Parathyroid adenoma (tissue), 2 donors: ENCODE results near the gene DDX55.

Experiments
- H2AFZ ChIP-seq: fragments of 300-600 bp; sonication (generic); one replicate; pipeline ENCODE4 v1.7.0; 2017; ENCODE audit warnings: antibody characterized with exemption, mild to moderate bottlenecking
- H3K27ac ChIP-seq: fragments of 300-600 bp; sonication (generic); one replicate; pipeline ENCODE4 v1.7.0; 2017
- H3K27me3 ChIP-seq: fragments of 300-600 bp; sonication (generic); one replicate; pipeline ENCODE4 v1.7.0; 2017; ENCODE audit warnings: low read length; ENCODE audit not compliant: control insufficient read depth, insufficient read depth
- H3K36me3 ChIP-seq: fragments of 300-600 bp; sonication (generic); one replicate; pipeline ENCODE4 v1.7.0; 2017; ENCODE audit warnings: low read length; ENCODE audit not compliant: control insufficient read depth, insufficient read depth
- H3K4me1 ChIP-seq: fragments of 300-600 bp; sonication (generic); one replicate; pipeline ENCODE4 v1.7.0; 2017; ENCODE audit warnings: control low read depth
- H3K4me2 ChIP-seq: fragments of 300-600 bp; sonication (generic); one replicate; pipeline ENCODE4 v1.7.0; 2017; ENCODE audit warnings: low read length
- H3K4me3 ChIP-seq: fragments of 300-600 bp; sonication (generic); one replicate; pipeline ENCODE4 v1.7.0; 2017; ENCODE audit warnings: low read depth, low read length
- H3K79me2 ChIP-seq: fragments of 300-600 bp; sonication (generic); one replicate; pipeline ENCODE4 v1.7.0; 2017; ENCODE audit warnings: control low read depth
- H3K9ac ChIP-seq: fragments of 300-600 bp; sonication (generic); one replicate; pipeline ENCODE4 v1.7.0; 2017; ENCODE audit warnings: mild to moderate bottlenecking
- H3K9me3 ChIP-seq: fragments of 300-600 bp; sonication (generic); one replicate; pipeline ENCODE4 v1.7.0; 2017; ENCODE audit warnings: low read length; ENCODE audit not compliant: control insufficient read depth
- TF ChIP-seq, protein P1 (sequence below): fragments of 300-600 bp; sonication (generic); IDR thresholded peaks from one replicate; pipeline ENCODE4 v1.7.0; 2017; ENCODE audit warnings: antibody characterized with exemption, mild to moderate bottlenecking
- donor health status: primary hyperparathyroidism.

Gene DDX55

GRCh38 chr12:123580772-123581171 is 21.1 kb upstream of the DDX55 start:
- no peak overlapping the region for H3K27ac ChIP-seq

GRCh38 chr12:123591702-123592481 is 10.0 kb upstream of the DDX55 start:
- no peaks in the 10 kb centered on the region for H3K36me3 ChIP-seq
- H3K4me2 ChIP-seq: no peak overlapping the region
- TF ChIP-seq, protein P1, sequence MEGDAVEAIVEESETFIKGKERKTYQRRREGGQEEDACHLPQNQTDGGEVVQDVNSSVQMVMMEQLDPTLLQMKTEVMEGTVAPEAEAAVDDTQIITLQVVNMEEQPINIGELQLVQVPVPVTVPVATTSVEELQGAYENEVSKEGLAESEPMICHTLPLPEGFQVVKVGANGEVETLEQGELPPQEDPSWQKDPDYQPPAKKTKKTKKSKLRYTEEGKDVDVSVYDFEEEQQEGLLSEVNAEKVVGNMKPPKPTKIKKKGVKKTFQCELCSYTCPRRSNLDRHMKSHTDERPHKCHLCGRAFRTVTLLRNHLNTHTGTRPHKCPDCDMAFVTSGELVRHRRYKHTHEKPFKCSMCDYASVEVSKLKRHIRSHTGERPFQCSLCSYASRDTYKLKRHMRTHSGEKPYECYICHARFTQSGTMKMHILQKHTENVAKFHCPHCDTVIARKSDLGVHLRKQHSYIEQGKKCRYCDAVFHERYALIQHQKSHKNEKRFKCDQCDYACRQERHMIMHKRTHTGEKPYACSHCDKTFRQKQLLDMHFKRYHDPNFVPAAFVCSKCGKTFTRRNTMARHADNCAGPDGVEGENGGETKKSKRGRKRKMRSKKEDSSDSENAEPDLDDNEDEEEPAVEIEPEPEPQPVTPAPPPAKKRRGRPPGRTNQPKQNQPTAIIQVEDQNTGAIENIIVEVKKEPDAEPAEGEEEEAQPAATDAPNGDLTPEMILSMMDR: no peak
- peaks cover 4% of the 10 kb centered on the region for H3K4me1 ChIP-seq
- no peaks in the 10 kb centered on the region for H3K9me3 ChIP-seq
- H3K4me3 ChIP-seq: no peak overlapping the region
- no peaks in the 10 kb centered on the region for H3K27me3 ChIP-seq
- H3K79me2 ChIP-seq: peaks cover 62% of the 10 kb centered on the region
- H2AFZ ChIP-seq: no peak overlapping the region
- H3K9ac ChIP-seq: no peak overlapping the region
- no peak overlapping the region for H3K27ac ChIP-seq

More at GRCh38 chr12:123580772-123581171, 21.1 kb upstream of the DDX55 start:
- no peak overlapping the region for H3K4me3 ChIP-seq
- no peak overlapping the region for H2AFZ ChIP-seq
- H3K9me3 ChIP-seq: no peaks in the 10 kb centered on the region
- H3K36me3 ChIP-seq: no peaks in the 10 kb centered on the region
- H3K27me3 ChIP-seq: no peaks in the 10 kb centered on the region
- TF ChIP-seq, protein P1: no peak
- no peak overlapping the region for H3K4me2 ChIP-seq
- H3K9ac ChIP-seq: no peak overlapping the region
- H3K4me1 ChIP-seq: peaks cover 13% of the 10 kb centered on the region
- H3K79me2 ChIP-seq: peaks cover 14% of the 10 kb centered on the region

DNA sequence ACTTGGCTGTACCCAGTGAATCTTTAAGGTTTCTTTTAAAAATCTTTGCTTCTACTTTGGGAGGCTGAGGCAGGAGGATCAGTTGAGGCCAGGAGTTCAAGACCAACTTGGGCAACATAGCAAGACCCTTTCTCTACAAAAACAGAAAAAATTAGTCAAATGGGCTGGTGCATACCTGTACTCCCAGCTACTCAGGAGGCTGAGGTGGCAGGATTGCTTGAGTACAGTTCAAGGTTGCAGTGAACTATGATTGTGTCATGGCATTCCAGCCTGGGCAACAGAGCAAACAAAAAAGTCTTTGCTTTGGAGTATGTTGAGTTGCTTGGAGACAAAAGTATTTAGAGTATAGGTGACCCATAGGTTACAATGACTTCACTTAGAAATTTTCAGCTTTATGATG is 6.2 kb upstream of the DDX55 start:
- TF ChIP-seq, protein P1: no peak
- peaks cover 31% of the 10 kb centered on the region for H3K79me2 ChIP-seq
- H3K9ac ChIP-seq: no peak overlapping the region
- H3K9me3 ChIP-seq: no peaks in the 10 kb centered on the region
- H2AFZ ChIP-seq: no peak overlapping the region
- no peaks in the 10 kb centered on the region for H3K27me3 ChIP-seq
- H3K4me2 ChIP-seq: no peak overlapping the region
- no peak overlapping the region for H3K4me3 ChIP-seq
- H3K4me1 ChIP-seq: no peaks in the 10 kb centered on the region
- no peaks in the 10 kb centered on the region for H3K36me3 ChIP-seq
- no peak overlapping the region for H3K27ac ChIP-seq

DNA sequence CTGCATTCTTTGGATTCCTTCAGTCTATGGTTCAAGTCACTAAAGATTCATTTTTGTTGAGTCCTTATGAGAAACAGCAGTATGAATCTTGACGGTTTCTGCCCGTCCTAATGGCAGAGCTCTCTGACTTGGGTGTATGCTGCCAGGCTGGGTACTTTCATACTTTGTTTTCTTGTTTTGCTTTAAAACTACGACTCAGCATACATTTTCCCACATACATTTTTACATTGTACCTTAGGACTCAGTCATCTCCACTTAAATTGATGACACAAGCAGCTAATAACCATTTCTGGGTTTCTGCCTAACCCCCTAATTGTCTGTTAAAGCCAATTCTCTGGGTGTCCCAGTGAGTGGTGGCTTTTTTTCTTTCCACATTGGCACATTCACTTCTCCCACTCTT is 4.8 kb upstream of the DDX55 start:
- Histone ChIP-seq H3K9me3 (no peaks in the 10 kb centered on the region), H3K9ac (no peak overlapping the region), H3K4me1 (peaks cover 3% of the 10 kb centered on the region), H3K4me2 (no peak overlapping the region), H3K4me3 (no peak overlapping the region), H3K36me3 (no peaks in the 10 kb centered on the region), H3K79me2 (peaks cover 23% of the 10 kb centered on the region), H3K27me3 (no peaks in the 10 kb centered on the region), H3K27ac (no peak overlapping the region), H2AFZ (no peak overlapping the region)
- TF ChIP-seq, protein P1: no peak

DNA sequence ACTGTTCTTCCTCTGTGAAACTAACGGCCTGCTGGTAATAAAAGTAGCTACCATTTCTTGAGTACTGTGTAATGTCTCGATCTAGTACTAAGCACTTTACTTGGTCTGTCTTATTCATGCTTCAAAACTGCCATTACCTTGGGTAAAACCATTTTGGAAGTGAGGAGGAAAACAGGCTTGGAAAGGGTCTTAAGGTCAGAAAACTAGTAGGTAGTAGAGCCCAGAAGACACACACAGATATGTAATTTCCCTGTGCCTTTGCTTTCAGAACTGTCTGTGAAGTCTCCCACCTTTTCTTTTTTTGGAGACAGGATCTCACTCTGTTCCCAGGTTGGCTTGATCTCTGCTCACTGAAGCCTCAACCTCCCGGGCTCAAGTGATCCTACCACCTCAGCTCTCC is 3.4 kb upstream of the DDX55 start:
- no peaks in the 10 kb centered on the region for H3K36me3 ChIP-seq
- no peak overlapping the region for H3K4me2 ChIP-seq
- TF ChIP-seq, protein P1: no peak

More for the DNA sequence above, 3.4 kb upstream of the DDX55 start:
- H3K4me3 ChIP-seq: no peak overlapping the region
- no peak overlapping the region for H3K27ac ChIP-seq
- peaks cover 24% of the 10 kb centered on the region for H3K79me2 ChIP-seq
- no peaks in the 10 kb centered on the region for H3K27me3 ChIP-seq
- H2AFZ ChIP-seq: no peak overlapping the region
- no peaks in the 10 kb centered on the region for H3K9me3 ChIP-seq
- peaks cover 8% of the 10 kb centered on the region for H3K4me1 ChIP-seq
- no peak overlapping the region for H3K9ac ChIP-seq
